K562 (cell line): ENCODE data around the gene ZNF135. TPM values are rescaled to one million over a fixed set of nuclear protein-coding genes. Genes with fewer than 3 reads are reported as not detected.

ENCODE experiments used
- ATAC-seq: fragments of 200-7000 bp; cut with Tn5 transposase; 3 replicates; pipeline ENCODE4 v1.9.1; 2020; ENCODE audit warnings: moderate library complexity
- BruUV-seq: library from RNA; stranded (reverse); fragments of 400-500 nt; replicated peaks from 2 replicates; lab custom pipeline; 2021; lab: Mats Ljungman, UMichigan
- CTCF ChIA-PET: fragments of 300-600 bp; formaldehyde crosslinking; extraction: SDS; loops from one replicate; lab custom pipeline; 2021; ENCODE audit warnings: low intra/inter-chr PET ratio; lab: Yijun Ruan, JAX
- POLR2A ChIA-PET: fragments of 300-600, 350-650 bp; sonication (Branson Sonifier 250); formaldehyde crosslinking; extraction: SDS; loops from one replicate; lab custom pipeline; 2021; ENCODE audit warnings: antibody characterized with exemption, inconsistent platforms; lab: Yijun Ruan, JAX
- DNase-seq, 4 experiments: peaks; one replicate each; pipeline versions ENCODE4 v3.0.0 to v3.0.0-alpha.2; 2011 to 2018; ENCODE audit warnings: low spot score in 3 of 4, mixed read lengths in 3 of 4; ENCODE audit errors: extremely low read depth in 1 of 4
- FAIRE-seq: peaks from 2 replicates; lab custom pipeline; 2011; peaks lifted over from hg19 to GRCh38; lab: Jason Lieb, UNC
- H2AFZ ChIP-seq: 2 replicates; pipeline ENCODE4 v1.6.0; 2011; ENCODE audit warnings: low read depth, low read length, control low read depth, inconsistent platforms
- H3K27ac ChIP-seq: fragments of 200-600 bp; 3 replicates; pipeline ENCODE4 v1.8.0; 2011; ENCODE audit warnings: low read depth, mild to moderate bottlenecking, control low read depth, inconsistent platforms, low read length, moderate library complexity, mixed read lengths; ENCODE audit errors: extremely low read depth
- H3K27me3 ChIP-seq, 2 experiments: fragments of 300-600 bp in 1 of 2; 2 replicates in 1 of 2; 3 replicates in 1 of 2; pipeline versions ENCODE4 v1.6.0 to v1.8.0; 2011; ENCODE audit warnings: inconsistent platforms in 2 of 2, low read length in 2 of 2, mild to moderate bottlenecking in 1 of 2, mixed read lengths in 1 of 2, moderate library complexity in 1 of 2; ENCODE audit not compliant: control insufficient read depth in 2 of 2, insufficient read depth in 2 of 2
- H3K36me3 ChIP-seq: fragments of 300-600 bp; 3 replicates; pipeline ENCODE4 v1.8.0; 2011; ENCODE audit warnings: mild to moderate bottlenecking, low read length, inconsistent platforms; ENCODE audit not compliant: control insufficient read depth, insufficient read depth
- H3K4me1 ChIP-seq, 2 experiments: fragments of 200-600 bp in 1 of 2; replicated peaks in 1 of 2; 2 replicates in 1 of 2; 3 replicates in 1 of 2; pipeline versions ENCODE4 v1.5.1 to v1.8.0; 2011; ENCODE audit warnings: inconsistent platforms in 2 of 2, low read length in 2 of 2, mild to moderate bottlenecking in 1 of 2, mixed read lengths in 1 of 2, moderate library complexity in 1 of 2; ENCODE audit not compliant: control insufficient read depth in 2 of 2, insufficient read depth in 2 of 2
- H3K4me2 ChIP-seq: 2 replicates; pipeline ENCODE4 v1.6.1; 2011; ENCODE audit warnings: low read length, control low read depth, inconsistent platforms, mixed read lengths; ENCODE audit not compliant: insufficient read depth
- H3K4me3 ChIP-seq: fragments of 200-600 bp; sonication (generic), shearing (Covaris generic); 2 replicates; pipeline ENCODE4 v1.5.1; 2016; ENCODE audit warnings: control low read depth, inconsistent platforms
- H3K79me2 ChIP-seq: fragments of 200-600 bp; 3 replicates; pipeline ENCODE4 v1.8.0; 2011; ENCODE audit warnings: low read length, inconsistent platforms; ENCODE audit not compliant: control insufficient read depth, insufficient read depth
- H3K9ac ChIP-seq, 2 experiments: 2 replicates each; pipeline versions ENCODE4 v1.6.0 to v1.6.1; 2011; ENCODE audit warnings: low read depth in 2 of 2, low read length in 2 of 2, control low read depth in 1 of 2, inconsistent platforms in 1 of 2, mild to moderate bottlenecking in 1 of 2, mixed read lengths in 1 of 2; ENCODE audit not compliant: insufficient read depth in 1 of 2
- H3K9me1 ChIP-seq: one replicate; pipeline ENCODE4 v1.6.0; 2011; ENCODE audit warnings: inconsistent platforms, mild to moderate bottlenecking, low read length, moderate library complexity; ENCODE audit not compliant: control insufficient read depth, insufficient read depth
- H3K9me3 ChIP-seq: replicated peaks from 2 replicates; pipeline ENCODE4 v1.5.1; 2011; ENCODE audit warnings: low read depth, low read length, inconsistent platforms; ENCODE audit not compliant: control insufficient read depth, insufficient read depth
- H4K20me1 ChIP-seq: replicated peaks from 2 replicates; pipeline ENCODE4 v1.6.1; 2011; ENCODE audit warnings: low read length, inconsistent platforms, mixed read lengths; ENCODE audit not compliant: control insufficient read depth, insufficient read depth
- HNRNPUL1 ChIP-seq: fragments of 200-400 bp; formaldehyde crosslinking; IDR thresholded peaks from 2 replicates; pipeline ENCODE4 v1.6.1; 2017; ENCODE audit warnings: low read length
- NCOA1 ChIP-seq: fragments of 450-650 bp; IDR thresholded peaks from 2 replicates; pipeline ENCODE4 v1.6.1; 2016; ENCODE audit warnings: low read depth
- NR1H2 ChIP-seq: sonication (generic); formaldehyde crosslinking; IDR thresholded peaks from 2 replicates; pipeline ENCODE4 v1.4.0; 2020; ENCODE audit warnings: mild to moderate bottlenecking, missing genetic modification reagents
- PPARD ChIP-seq: fragments of 250-450 bp; sonication (Bioruptor Pico); IDR thresholded peaks from 2 replicates; pipeline ENCODE4 v1.8.0; 2022; ENCODE audit warnings: inconsistent platforms, mild to moderate bottlenecking, moderate library complexity
- RBM25 ChIP-seq: fragments of 200-400 bp; formaldehyde crosslinking; IDR thresholded peaks from 2 replicates; pipeline ENCODE4 v1.6.1; 2018; ENCODE audit warnings: low read length, low read depth, moderate library complexity; ENCODE audit not compliant: severe bottlenecking
- SRSF1 ChIP-seq: fragments of 200-400 bp; formaldehyde crosslinking; IDR thresholded peaks from 2 replicates; pipeline ENCODE4 v1.6.1; 2017; ENCODE audit warnings: mild to moderate bottlenecking, low read depth, low read length, moderate library complexity
- TEAD4 ChIP-seq, 2 experiments: sonication (generic) in 1 of 2; formaldehyde crosslinking in 1 of 2; IDR thresholded peaks; 2 replicates each; pipeline versions ENCODE4 v1.6.1 to v1.8.0; 2012 to 2022; ENCODE audit warnings: borderline replicate concordance in 1 of 2, inconsistent platforms in 1 of 2, low read length in 1 of 2, mild to moderate bottlenecking in 1 of 2, missing genetic modification reagents in 1 of 2
- ZFPM2 ChIP-seq: fragments of 250-450 bp; sonication (Bioruptor Pico); IDR thresholded peaks from 2 replicates; pipeline ENCODE4 v1.5.1; 2022; ENCODE audit warnings: mild to moderate bottlenecking
- ZNF143 ChIP-seq: sonication (generic); formaldehyde crosslinking; IDR thresholded peaks from 2 replicates; pipeline ENCODE4 v1.9.0; 2022; ENCODE audit warnings: mild to moderate bottlenecking, missing genetic modification reagents
- ZNF175 ChIP-seq: fragments of 200-800 bp; sonication (Bioruptor generic); IDR thresholded peaks from 2 replicates; pipeline ENCODE4 v1.6.1; 2016; ENCODE audit warnings: low read depth, mild to moderate bottlenecking, missing genetic modification characterization, missing compliant biosample characterization
- WGBS: fragments of 100-300 bp; shearing (Covaris generic); methylation state at CpG from one replicate; pipeline ENCODE4 v1.1.6; 2016; ENCODE audit warnings: low coverage, mixed read lengths; ENCODE audit not compliant: insufficient coverage; ENCODE audit errors: missing lambda C conversion rate; 5-methylcytosine and 5-hydroxymethylcytosine counted together
- in situ Hi-C: fragments of 300-500 bp; cut with MboI; formaldehyde crosslinking; loops from 4 replicates; pipeline ENCODE4 v1.15.0; 2018; ENCODE audit warnings: inconsistent platforms, mixed read lengths
- intact Hi-C: fragments of 100-400 bp; cut with micrococcal nuclease; formaldehyde crosslinking; loops from 2 replicates; pipeline ENCODE4 v1.14.2; 2022
- polyA plus RNA-seq, 8 experiments: library from polyadenylated mRNA; depleted of rRNA in 4 of 8; stranded (reverse) in 5 of 8; unstranded in 3 of 8; fragments of >200 nt; fragmentation: Nextera tagmentation in 2 of 8; fragmentation: Illumina TruSeq in 1 of 8; extraction: Ambion mirVana in 2 of 8; extraction: Trizol in 1 of 8; gene quantifications; 2 replicates each; pipeline versions ENCODE4 v1.2.1 to v1.2.3, GENCODE V29; 2011 to 2014; ENCODE audit warnings: inconsistent platforms in 1 of 8, missing spikeins in 1 of 8
- total RNA-seq, 7 experiments: library from RNA; depleted of rRNA in 6 of 7; stranded (reverse); fragments of >200 nt in 6 of 7; fragmentation: Illumina TruSeq in 2 of 7; extraction: Trizol in 2 of 7; gene quantifications; 2 replicates each; pipeline versions ENCODE4 v1.2.1 to v1.2.3, GENCODE V29; 2011 to 2021; ENCODE audit warnings: low replicate concordance in 1 of 7
- TF ChIP-seq, protein P1 (sequence below): fragments of 250-450 bp; sonication (Bioruptor Pico); IDR thresholded peaks from 2 replicates; pipeline ENCODE4 v1.5.0; 2020; ENCODE audit warnings: mild to moderate bottlenecking
- TF ChIP-seq, protein P2 (sequence below): fragments of 450-650 bp; IDR thresholded peaks from 2 replicates; pipeline ENCODE4 v1.6.1; 2016; ENCODE audit warnings: mild to moderate bottlenecking

ZNF135 gene
- total and polyA plus RNA-seq, 9 of the 15 experiments (the other 6 are each of a cell fraction or from before 2014, with no cell fraction given) = not detected

DNA sequence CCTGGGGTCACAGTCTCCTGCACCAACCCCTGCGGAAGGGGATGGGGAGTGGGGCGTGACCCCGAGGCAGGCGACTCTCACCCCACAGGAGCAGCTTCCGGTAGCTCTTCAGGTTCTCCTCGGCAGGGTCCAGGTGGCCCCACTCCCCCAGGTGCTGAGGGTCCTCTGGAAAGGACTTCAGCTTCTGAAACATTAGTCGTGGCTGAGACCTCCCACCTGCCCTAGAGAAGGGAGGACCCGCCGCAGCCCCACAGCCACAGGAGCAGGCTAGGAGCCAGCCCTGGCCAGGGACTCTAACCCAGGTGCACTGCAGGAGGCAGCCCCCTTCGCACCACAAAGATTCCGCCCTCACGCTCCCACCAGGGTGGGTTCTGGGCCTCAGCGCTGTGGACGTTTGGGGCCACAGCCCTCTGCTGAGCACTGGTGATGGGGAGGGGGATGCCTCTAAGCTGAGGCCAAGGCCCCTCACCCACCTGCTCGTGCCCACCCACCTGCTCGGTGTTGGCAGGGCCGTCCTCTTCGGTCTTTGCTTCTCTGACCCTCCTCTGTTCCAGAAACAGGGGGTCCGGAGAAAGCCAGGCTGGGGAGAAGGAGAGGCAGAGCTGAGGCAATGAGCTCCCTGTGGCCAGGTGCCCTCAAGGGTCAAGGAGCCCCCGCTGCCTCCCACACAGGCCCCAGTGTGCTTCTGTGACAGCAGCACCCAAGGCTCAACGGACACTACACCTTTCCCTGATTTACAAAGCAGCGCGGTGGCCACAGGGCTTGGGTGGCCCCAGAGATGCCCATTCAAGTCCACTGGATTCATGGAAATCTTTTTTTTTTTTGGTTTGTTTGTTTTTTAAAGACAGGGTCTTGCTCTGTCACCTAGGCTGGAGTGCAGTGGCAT, 28.0 kb downstream of the ZNF135 start:
- Histone ChIP-seq H3K4me3 (no peak overlapping the region), H3K79me2 (no peaks in the 10 kb centered on the region), H2AFZ (no peak overlapping the region), H3K9me1 (no peaks in the 10 kb centered on the region), H3K9me3 (no peaks in the 10 kb centered on the region; the same call in 1 of the 2 replicates), H3K36me3 (no peaks in the 10 kb centered on the region), H3K27ac (no peak overlapping the region), H3K4me2 (no peak overlapping the region), H3K27me3 (no peaks in the 10 kb centered on the region), H4K20me1 (no peaks in the 10 kb centered on the region), H3K4me1 (peaks cover 0 to 7% of the 10 kb centered on the region in 2 experiments; a peak in 1 of 5 replicates), H3K9ac (no peak overlapping the region)
- 1% methylated on average over 20 of the region's 23 CpGs for WGBS
- ChIA-PET CTCF (no interaction called here), POLR2A (no interaction called here)
- no peak for FAIRE-seq
- DNase-seq = no peak
- intact Hi-C loops = no loop called here
- TF ChIP-seq ZNF143 = no peak
- TF ChIP-seq TEAD4 (IDR thresholded peaks at IDR 0.05; ENCODE audit: low read length) = no peak
- no peak for TF ChIP-seq TEAD4 (CRISPR knock-in tag; IDR thresholded peaks at IDR 0.05; ENCODE audit: borderline replicate concordance)
- TF ChIP-seq, protein P1, sequence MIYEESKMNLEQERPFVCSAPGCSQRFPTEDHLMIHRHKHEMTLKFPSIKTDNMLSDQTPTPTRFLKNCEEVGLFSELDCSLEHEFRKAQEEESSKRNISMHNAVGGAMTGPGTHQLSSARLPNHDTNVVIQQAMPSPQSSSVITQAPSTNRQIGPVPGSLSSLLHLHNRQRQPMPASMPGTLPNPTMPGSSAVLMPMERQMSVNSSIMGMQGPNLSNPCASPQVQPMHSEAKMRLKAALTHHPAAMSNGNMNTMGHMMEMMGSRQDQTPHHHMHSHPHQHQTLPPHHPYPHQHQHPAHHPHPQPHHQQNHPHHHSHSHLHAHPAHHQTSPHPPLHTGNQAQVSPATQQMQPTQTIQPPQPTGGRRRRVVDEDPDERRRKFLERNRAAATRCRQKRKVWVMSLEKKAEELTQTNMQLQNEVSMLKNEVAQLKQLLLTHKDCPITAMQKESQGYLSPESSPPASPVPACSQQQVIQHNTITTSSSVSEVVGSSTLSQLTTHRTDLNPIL (CRISPR knock-in tag) = no peak
- no peak for TF ChIP-seq HNRNPUL1
- no peak for TF ChIP-seq NCOA1
- no peak for TF ChIP-seq ZNF175 (CRISPR knock-in tag)
- no peak for TF ChIP-seq PPARD (CRISPR knock-in tag)
- TF ChIP-seq RBM25 = no peak
- TF ChIP-seq, protein P2, sequence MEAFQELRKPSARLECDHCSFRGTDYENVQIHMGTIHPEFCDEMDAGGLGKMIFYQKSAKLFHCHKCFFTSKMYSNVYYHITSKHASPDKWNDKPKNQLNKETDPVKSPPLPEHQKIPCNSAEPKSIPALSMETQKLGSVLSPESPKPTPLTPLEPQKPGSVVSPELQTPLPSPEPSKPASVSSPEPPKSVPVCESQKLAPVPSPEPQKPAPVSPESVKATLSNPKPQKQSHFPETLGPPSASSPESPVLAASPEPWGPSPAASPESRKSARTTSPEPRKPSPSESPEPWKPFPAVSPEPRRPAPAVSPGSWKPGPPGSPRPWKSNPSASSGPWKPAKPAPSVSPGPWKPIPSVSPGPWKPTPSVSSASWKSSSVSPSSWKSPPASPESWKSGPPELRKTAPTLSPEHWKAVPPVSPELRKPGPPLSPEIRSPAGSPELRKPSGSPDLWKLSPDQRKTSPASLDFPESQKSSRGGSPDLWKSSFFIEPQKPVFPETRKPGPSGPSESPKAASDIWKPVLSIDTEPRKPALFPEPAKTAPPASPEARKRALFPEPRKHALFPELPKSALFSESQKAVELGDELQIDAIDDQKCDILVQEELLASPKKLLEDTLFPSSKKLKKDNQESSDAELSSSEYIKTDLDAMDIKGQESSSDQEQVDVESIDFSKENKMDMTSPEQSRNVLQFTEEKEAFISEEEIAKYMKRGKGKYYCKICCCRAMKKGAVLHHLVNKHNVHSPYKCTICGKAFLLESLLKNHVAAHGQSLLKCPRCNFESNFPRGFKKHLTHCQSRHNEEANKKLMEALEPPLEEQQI = no peak
- no peak for TF ChIP-seq SRSF1
- no peak for TF ChIP-seq NR1H2 (CRISPR knock-in tag)
- TF ChIP-seq ZFPM2 (CRISPR knock-in tag) = no peak
- in situ Hi-C loops = no loop called here
- no TSS peak for BruUV-seq
- no peak for ATAC-seq
